OCI-LY3 (cell line): ENCODE measurements around the gene TK1.

ENCODE experiments used
- EZH2phosphoT487 ChIP-seq: fragments of 200-600 bp; shearing (Covaris generic); IDR thresholded peaks from 2 replicates; pipeline ENCODE4 v1.6.1; 2018; ENCODE audit warnings: antibody characterized with exemption, mixed run types, low read depth
- TF ChIP-seq, protein P1 (sequence below): fragments of 200-600, 300-600 bp; sonication (generic); IDR thresholded peaks from 2 replicates; pipeline ENCODE4 v1.5.1; 2014; ENCODE audit warnings: antibody characterized with exemption, low read length, low read depth

- TF ChIP-seq, protein P1, sequence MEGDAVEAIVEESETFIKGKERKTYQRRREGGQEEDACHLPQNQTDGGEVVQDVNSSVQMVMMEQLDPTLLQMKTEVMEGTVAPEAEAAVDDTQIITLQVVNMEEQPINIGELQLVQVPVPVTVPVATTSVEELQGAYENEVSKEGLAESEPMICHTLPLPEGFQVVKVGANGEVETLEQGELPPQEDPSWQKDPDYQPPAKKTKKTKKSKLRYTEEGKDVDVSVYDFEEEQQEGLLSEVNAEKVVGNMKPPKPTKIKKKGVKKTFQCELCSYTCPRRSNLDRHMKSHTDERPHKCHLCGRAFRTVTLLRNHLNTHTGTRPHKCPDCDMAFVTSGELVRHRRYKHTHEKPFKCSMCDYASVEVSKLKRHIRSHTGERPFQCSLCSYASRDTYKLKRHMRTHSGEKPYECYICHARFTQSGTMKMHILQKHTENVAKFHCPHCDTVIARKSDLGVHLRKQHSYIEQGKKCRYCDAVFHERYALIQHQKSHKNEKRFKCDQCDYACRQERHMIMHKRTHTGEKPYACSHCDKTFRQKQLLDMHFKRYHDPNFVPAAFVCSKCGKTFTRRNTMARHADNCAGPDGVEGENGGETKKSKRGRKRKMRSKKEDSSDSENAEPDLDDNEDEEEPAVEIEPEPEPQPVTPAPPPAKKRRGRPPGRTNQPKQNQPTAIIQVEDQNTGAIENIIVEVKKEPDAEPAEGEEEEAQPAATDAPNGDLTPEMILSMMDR: no peak
- no peak for TF ChIP-seq EZH2phosphoT487
These were observed 46.8 kb upstream of the TK1 start for GRCh38 chr17:78233678-78234077.
